HCT116 (cell line): Measurements from ENCODE around the gene FMN2. TPM values are rescaled to one million over a fixed set of nuclear protein-coding genes. Genes with fewer than 3 reads are reported as not detected.

Experiments used
- ATAC-seq: fragments of 200-7000 bp; cut with Tn5 transposase; 2 replicates; pipeline ENCODE4 v1.9.1; 2020; ENCODE audit warnings: mild to moderate bottlenecking, moderate library complexity
- BruUV-seq: library from RNA; stranded (reverse); fragments of 400-500 nt; replicated peaks from 2 replicates; lab custom pipeline; 2021; lab: Mats Ljungman, UMichigan
- CTCF ChIA-PET: fragments of 300-600 bp; sonication (Branson Sonifier 250); formaldehyde crosslinking; loops from one replicate; lab custom pipeline; 2021; ENCODE audit warnings: antibody characterized with exemption; lab: Charles Lee
- POLR2A ChIA-PET: fragments of 300-600, 350-600 bp; sonication (Branson Sonifier 250); formaldehyde crosslinking; loops from one replicate; lab custom pipeline; 2021; ENCODE audit warnings: antibody characterized with exemption; lab: Charles Lee
- RAD21 ChIA-PET, 2 experiments: fragments of 300-600 bp; sonication (Branson Sonifier 250); formaldehyde crosslinking; loops; one replicate each; lab custom pipeline; 2023; ENCODE audit warnings: low total read pairs in 2 of 2; ENCODE audit not compliant: uncharacterized antibody in 2 of 2, unreplicated experiment in 2 of 2, low non-redundant PET in 1 of 2; lab: Charles Lee
- DNase-seq: peaks from one replicate; pipeline ENCODE4 v3.0.0-alpha.2; 2010; ENCODE audit warnings: low read depth, low spot score
- H2AFZ ChIP-seq: fragments of 200-600 bp; shearing (Covaris generic), sonication (generic); 2 replicates; pipeline ENCODE4 v1.6.1; 2017; ENCODE audit warnings: low read depth, mixed run types, mixed read lengths, antibody characterized with exemption, low read length; ENCODE audit not compliant: poor library complexity, severe bottlenecking
- H3K27ac ChIP-seq: 2 replicates; pipeline ENCODE4 v1.5.1; 2012; ENCODE audit warnings: low read depth, low read length
- H3K27me3 ChIP-seq: fragments of 200-600 bp; sonication (generic); 2 replicates; pipeline ENCODE4 v1.6.1; 2016; ENCODE audit warnings: mixed run types, low read length, mixed read lengths; ENCODE audit not compliant: insufficient read depth
- H3K36me3 ChIP-seq, 2 experiments: fragments of 200-500 bp in 1 of 2; fragments of 200-600 bp in 1 of 2; sonication (Bioruptor generic) in 1 of 2; sonication (generic) in 1 of 2; 2 replicates each; pipeline versions ENCODE4 v1.5.1 to v1.6.1; 2014 to 2016; ENCODE audit warnings: low read length in 2 of 2, inconsistent platforms in 1 of 2, mixed read lengths in 1 of 2, mixed run types in 1 of 2; ENCODE audit not compliant: insufficient read depth in 2 of 2, control insufficient read depth in 1 of 2
- H3K4me1 ChIP-seq, 2 experiments: fragments of 200-600 bp in 1 of 2; sonication (generic) in 1 of 2; 2 replicates each; pipeline versions ENCODE4 v1.5.1 to v1.6.1; 2012 to 2017; ENCODE audit warnings: low read length in 2 of 2, inconsistent platforms in 1 of 2, mild to moderate bottlenecking in 1 of 2, mixed read lengths in 1 of 2, mixed run types in 1 of 2, moderate library complexity in 1 of 2; ENCODE audit not compliant: insufficient read depth in 2 of 2, control insufficient read depth in 1 of 2
- H3K4me2 ChIP-seq: fragments of 200-600 bp; sonication (generic); 2 replicates; pipeline ENCODE4 v1.6.1; 2017; ENCODE audit warnings: mixed run types, low read length, mixed read lengths
- H3K4me3 ChIP-seq, 2 experiments: fragments of 200-600 bp in 1 of 2; sonication (generic) in 1 of 2; replicated peaks in 1 of 2; 2 replicates each; pipeline ENCODE4 v1.5.1; 2011 to 2016; ENCODE audit warnings: low read length in 2 of 2, control low read depth in 1 of 2, low read depth in 1 of 2, mild to moderate bottlenecking in 1 of 2, mixed read lengths in 1 of 2, mixed run types in 1 of 2
- H3K79me2 ChIP-seq: fragments of 200-600 bp; sonication (generic); 2 replicates; pipeline ENCODE4 v1.6.1; 2017; ENCODE audit warnings: mild to moderate bottlenecking, mixed run types, low read length, moderate library complexity, mixed read lengths; ENCODE audit not compliant: insufficient read depth
- H3K9ac ChIP-seq: fragments of 200-600 bp; sonication (generic); 2 replicates; pipeline ENCODE4 v1.6.1; 2016; ENCODE audit warnings: low read length, mixed read lengths
- H3K9me2 ChIP-seq: fragments of 200-600 bp; sonication (generic), shearing (Covaris generic); 2 replicates; pipeline ENCODE4 v1.6.1; 2017; ENCODE audit warnings: mixed run types, mild to moderate bottlenecking, moderate library complexity; ENCODE audit not compliant: insufficient read depth
- H3K9me3 ChIP-seq, 2 experiments: fragments of 200-500 bp in 1 of 2; fragments of 200-600 bp in 1 of 2; sonication (Bioruptor generic) in 1 of 2; sonication (generic) in 1 of 2; 2 replicates each; pipeline ENCODE4 v1.6.1; 2014 to 2017; ENCODE audit warnings: low read length in 2 of 2, mixed read lengths in 2 of 2, inconsistent platforms in 1 of 2, low read depth in 1 of 2, mild to moderate bottlenecking in 1 of 2, mixed run types in 1 of 2, moderate library complexity in 1 of 2; ENCODE audit not compliant: control insufficient read depth in 1 of 2, insufficient read depth in 1 of 2
- H4K20me1 ChIP-seq: fragments of 200-600 bp; sonication (generic), shearing (Covaris generic); 2 replicates; pipeline ENCODE4 v1.6.1; 2017; ENCODE audit warnings: mixed run types, mild to moderate bottlenecking, moderate library complexity; ENCODE audit not compliant: insufficient read depth
- ATF3 ChIP-seq: IDR thresholded peaks from 2 replicates; pipeline ENCODE4 v1.6.1; 2012
- CBX3 ChIP-seq: IDR thresholded peaks from 2 replicates; pipeline ENCODE4 v1.6.1; 2012; ENCODE audit warnings: low read depth
- CEBPB ChIP-seq: IDR thresholded peaks from 2 replicates; pipeline ENCODE4 v1.6.1; 2012; ENCODE audit warnings: low read depth
- EGR1 ChIP-seq: IDR thresholded peaks from 2 replicates; pipeline ENCODE4 v1.6.1; 2012; ENCODE audit warnings: low read depth
- ELF1 ChIP-seq: IDR thresholded peaks from 2 replicates; pipeline ENCODE4 v1.6.1; 2012; ENCODE audit warnings: low read depth, borderline replicate concordance
- EZH2 ChIP-seq: fragments of 200-600 bp; sonication (generic); IDR thresholded peaks from 2 replicates; pipeline ENCODE4 v1.6.1; 2017; ENCODE audit warnings: antibody characterized with exemption, mixed run types
- EZH2phosphoT487 ChIP-seq: fragments of 200-600 bp; IDR thresholded peaks from 2 replicates; pipeline ENCODE4 v1.6.1; 2018; ENCODE audit warnings: antibody characterized with exemption, borderline replicate concordance
- FOSL1 ChIP-seq: IDR thresholded peaks from 2 replicates; pipeline ENCODE4 v1.6.1; 2012; ENCODE audit warnings: low read depth
- JUND ChIP-seq: IDR thresholded peaks from 2 replicates; pipeline ENCODE4 v1.6.1; 2012
- POLR2A ChIP-seq: IDR thresholded peaks from 2 replicates; pipeline ENCODE4 v1.7.0; 2011; ENCODE audit warnings: borderline replicate concordance; ENCODE audit not compliant: insufficient read depth, insufficient read length; ENCODE audit errors: extremely low read depth
- POLR2AphosphoS5 ChIP-seq: IDR thresholded peaks from 2 replicates; pipeline ENCODE4 v1.6.1; 2011; ENCODE audit warnings: mild to moderate bottlenecking, low read depth, low read length, moderate library complexity
- RAD21 ChIP-seq: IDR thresholded peaks from 2 replicates; pipeline ENCODE4 v1.6.1; 2012; ENCODE audit warnings: low read depth, mild to moderate bottlenecking
- REST ChIP-seq: IDR thresholded peaks from 2 replicates; pipeline ENCODE4 v1.6.1; 2012; ENCODE audit warnings: low read depth
- SIN3A ChIP-seq: IDR thresholded peaks from 2 replicates; pipeline ENCODE4 v1.6.1; 2012; ENCODE audit warnings: low read depth
- SP1 ChIP-seq: IDR thresholded peaks from 2 replicates; pipeline ENCODE4 v1.6.1; 2012; ENCODE audit warnings: low read depth
- SRF ChIP-seq: IDR thresholded peaks from 2 replicates; pipeline ENCODE4 v1.6.1; 2012; ENCODE audit warnings: low read depth
- TCF7L2 ChIP-seq: IDR thresholded peaks from 2 replicates; pipeline ENCODE4 v1.7.0; 2011; ENCODE audit warnings: borderline replicate concordance, inconsistent platforms; ENCODE audit not compliant: insufficient read depth, insufficient read length; ENCODE audit errors: extremely low read depth
- YY1 ChIP-seq: IDR thresholded peaks from 2 replicates; pipeline ENCODE4 v1.6.1; 2011; ENCODE audit warnings: low read length, low read depth, moderate library complexity, mild to moderate bottlenecking; ENCODE audit not compliant: insufficient replicate concordance; ENCODE audit errors: extremely low read depth
- ZFX ChIP-seq: fragments of 450-650 bp; IDR thresholded peaks from 2 replicates; pipeline ENCODE4 v1.6.1; 2017
- intact Hi-C: fragments of 100-400 bp; cut with micrococcal nuclease; formaldehyde crosslinking; loops from 2 replicates; pipeline ENCODE4 v1.10.0; 2022
- total RNA-seq: library from RNA; stranded (reverse); gene quantifications from one replicate; pipeline ENCODE4 v1.2.1, GENCODE V29; 2021; ENCODE audit not compliant: unreplicated experiment
- TF ChIP-seq, protein P1 (sequence below): IDR thresholded peaks from 2 replicates; pipeline ENCODE4 v1.6.1; 2012

The FMN2 gene
- total RNA-seq, 1 experiment from 2014 or later = not detected

- no peak overlapping the region for H3K4me2 ChIP-seq
- ChIA-PET CTCF (no interaction called here), POLR2A (no interaction called here), RAD21 (no interaction called here)
- H3K79me2 ChIP-seq = no peaks in the 10 kb centered on the region
- H2AFZ ChIP-seq = no peak overlapping the region
- ATAC-seq = no peak
- no peak overlapping the region for H3K9ac ChIP-seq
- no peaks in the 10 kb centered on the region for H3K36me3 ChIP-seq
- H3K4me3 ChIP-seq = no peak overlapping the region
- BruUV-seq = no TSS peak
- H4K20me1 ChIP-seq = no peaks in the 10 kb centered on the region
- TF ChIP-seq POLR2AphosphoS5 = no peak
- no peak for TF ChIP-seq REST
- TF ChIP-seq EGR1 = no peak
- TF ChIP-seq CBX3 = no peak
- TF ChIP-seq TCF7L2 = no peak
- no peak for TF ChIP-seq ZFX
- no peak for TF ChIP-seq FOSL1
- TF ChIP-seq RAD21 = no peak
- TF ChIP-seq SIN3A = no peak
- TF ChIP-seq EZH2phosphoT487 = no peak
- TF ChIP-seq ATF3 = no peak
- TF ChIP-seq YY1 = no peak
- no peak for TF ChIP-seq POLR2A
- no peak for TF ChIP-seq ELF1
- no peak for TF ChIP-seq SRF
- no peak for TF ChIP-seq CEBPB
- no peak for TF ChIP-seq SP1
- TF ChIP-seq EZH2 = no peak
- TF ChIP-seq JUND = no peak
- TF ChIP-seq, protein P1, sequence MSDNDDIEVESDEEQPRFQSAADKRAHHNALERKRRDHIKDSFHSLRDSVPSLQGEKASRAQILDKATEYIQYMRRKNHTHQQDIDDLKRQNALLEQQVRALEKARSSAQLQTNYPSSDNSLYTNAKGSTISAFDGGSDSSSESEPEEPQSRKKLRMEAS = no peak
- H3K27me3 ChIP-seq = no peaks in the 10 kb centered on the region
- no peak for DNase-seq
- peaks cover 0 to 12% of the 10 kb centered on the region in 2 experiments; a peak in 2 of 4 replicates for H3K9me3 ChIP-seq
- intact Hi-C loops = no loop called here
- no peaks in the 10 kb centered on the region for H3K9me2 ChIP-seq
- H3K4me1 ChIP-seq = no peaks in the 10 kb centered on the region
- H3K27ac ChIP-seq = no peak overlapping the region
Observed at GRCh38 chr1:240491156-240491555, 399.5 kb downstream of the FMN2 start.
